NCI-H460 (cell line): ENCODE measurements around the gene USPL1. TPM values are rescaled to one million over a fixed set of nuclear protein-coding genes. Genes with fewer than 3 reads are reported as not detected.
"Not testable (repeated sequence)": the region's sequence is repeated elsewhere in the genome, so short reads cannot be mapped to it uniquely, and the experiment has no call there.

Experiments
- DNase-seq: peaks from one replicate; pipeline ENCODE4 v3.0.0-alpha.2; 2016; ENCODE audit warnings: low read depth; ENCODE audit errors: extremely low read depth
- total RNA-seq: library from RNA; depleted of rRNA; stranded (reverse); fragments of >200 nt; shearing (Covaris generic); gene quantifications from 2 replicates; pipeline ENCODE4 v1.2.3, GENCODE V29; 2014

USPL1 gene
- total RNA-seq, 1 experiment from 2014 or later = 13.0 TPM

- no peak for DNase-seq
These were observed 1.7 kb upstream of the USPL1 start for GRCh38 chr13:30615866-30616541.

- peak; percentile 75 for DNase-seq
These were observed 799 bp upstream of the USPL1 start for GRCh38 chr13:30616927-30617314.

DNA sequence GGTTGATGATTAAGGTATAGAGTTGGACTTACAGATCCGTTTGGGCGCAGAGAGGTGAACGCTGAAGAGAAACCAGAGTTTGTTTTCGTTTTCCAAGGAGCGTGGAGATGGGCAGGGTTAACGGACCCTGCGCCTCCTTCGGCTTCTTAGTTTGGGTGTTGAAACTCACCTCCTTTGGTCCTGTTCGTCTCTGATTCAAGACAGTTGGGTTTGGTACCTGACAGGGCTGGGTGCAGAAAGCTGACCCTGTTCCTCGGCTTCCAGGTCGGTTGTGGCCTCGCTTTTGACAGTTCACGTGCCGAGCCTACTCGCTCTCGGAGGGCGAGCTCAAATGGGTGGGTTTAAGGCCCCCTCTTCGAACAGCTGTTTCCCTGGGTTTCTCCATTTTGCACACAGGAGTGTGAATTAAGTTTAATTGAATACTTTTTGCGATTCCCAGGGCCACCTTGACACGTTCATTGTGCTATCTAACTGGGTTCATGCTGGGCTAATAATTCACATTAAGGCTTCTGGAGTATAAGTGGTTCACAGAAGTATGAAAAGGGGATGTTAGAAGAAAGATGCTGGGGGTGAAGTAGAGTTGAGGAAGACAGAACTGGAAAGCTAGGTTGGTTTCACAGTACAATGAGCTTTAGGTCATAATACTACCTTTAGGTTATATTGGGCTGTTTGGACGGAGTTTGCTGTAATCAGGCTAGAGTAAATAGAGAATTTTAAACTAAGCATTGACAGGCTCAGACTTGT is 638 bp downstream of the USPL1 start:
- no peak for DNase-seq

DNA sequence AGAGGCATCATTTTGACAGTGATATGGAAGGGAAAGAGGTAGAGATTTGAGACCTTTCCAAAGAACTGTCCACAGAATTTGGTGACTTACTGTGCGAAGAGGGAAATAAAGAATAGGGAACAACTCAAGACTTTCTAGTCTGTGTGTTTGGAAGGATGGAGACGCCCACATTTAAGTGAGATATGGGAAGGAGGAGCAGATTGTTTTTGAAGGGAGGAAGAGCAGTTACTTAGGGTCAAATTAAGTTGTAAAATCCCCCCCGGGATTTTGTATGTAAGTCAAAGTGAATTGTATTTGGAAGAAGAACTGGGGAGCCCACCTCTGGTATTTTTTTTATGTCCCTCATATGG is 1.2 kb downstream of the USPL1 start:
- DNase-seq = no peak

DNA sequence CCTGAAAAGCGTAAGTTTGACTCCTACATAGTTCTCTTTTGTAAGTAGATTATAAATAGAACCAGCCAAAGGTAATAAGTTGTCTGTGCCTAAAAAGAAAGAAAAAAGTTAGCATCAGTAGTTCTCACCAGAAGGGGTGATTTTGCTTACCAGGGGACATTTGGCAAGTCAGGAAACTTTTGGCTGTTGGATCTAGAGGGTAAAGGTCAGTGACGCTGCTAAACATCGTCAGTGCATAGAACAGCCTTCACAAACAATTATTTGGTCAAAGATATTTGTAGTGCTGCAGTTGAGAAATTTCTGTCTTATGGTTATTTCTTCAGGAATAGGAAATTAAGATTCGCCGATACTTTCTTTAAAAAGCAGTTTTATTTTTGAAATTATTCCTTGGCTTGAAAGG is 2.0 kb downstream of the USPL1 start:
- DNase-seq = no peak

- DNase-seq = no peak
These were observed 3.2 kb downstream of the USPL1 start for GRCh38 chr13:30620941-30621340.

- DNase-seq = no peak
These were observed 4.8 kb downstream of the USPL1 start for GRCh38 chr13:30622551-30622950.

DNA sequence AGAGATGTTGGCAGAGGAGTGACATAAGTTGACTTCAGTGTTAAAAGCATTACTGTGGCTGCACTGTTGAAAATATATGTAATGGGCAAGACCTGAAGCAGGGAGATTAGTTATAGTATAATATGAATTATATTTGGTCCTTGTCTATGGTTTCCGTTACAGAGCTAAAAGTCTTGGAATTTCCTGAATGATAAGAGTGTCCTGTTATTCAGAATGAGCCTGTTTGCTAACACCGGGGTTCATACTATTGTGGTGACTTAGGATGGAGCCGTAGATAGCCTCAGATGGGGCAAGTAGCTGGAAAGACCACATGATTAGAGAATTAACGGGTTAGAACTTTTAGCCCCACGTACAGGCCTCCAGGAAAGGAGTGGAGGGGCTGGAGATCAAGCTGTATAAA is 5.7 kb downstream of the USPL1 start:
- no peak for DNase-seq

GRCh38 chr13:30624630-30625029 is 6.9 kb downstream of the USPL1 start:
- no peak for DNase-seq

GRCh38 chr13:30629527-30629926 is 11.8 kb downstream of the USPL1 start:
- DNase-seq = no peak

GRCh38 chr13:30633861-30634260 is 16.1 kb downstream of the USPL1 start:
- DNase-seq = no peak

GRCh38 chr13:30634838-30635237 is 17.1 kb downstream of the USPL1 start:
- no peak for DNase-seq

DNA sequence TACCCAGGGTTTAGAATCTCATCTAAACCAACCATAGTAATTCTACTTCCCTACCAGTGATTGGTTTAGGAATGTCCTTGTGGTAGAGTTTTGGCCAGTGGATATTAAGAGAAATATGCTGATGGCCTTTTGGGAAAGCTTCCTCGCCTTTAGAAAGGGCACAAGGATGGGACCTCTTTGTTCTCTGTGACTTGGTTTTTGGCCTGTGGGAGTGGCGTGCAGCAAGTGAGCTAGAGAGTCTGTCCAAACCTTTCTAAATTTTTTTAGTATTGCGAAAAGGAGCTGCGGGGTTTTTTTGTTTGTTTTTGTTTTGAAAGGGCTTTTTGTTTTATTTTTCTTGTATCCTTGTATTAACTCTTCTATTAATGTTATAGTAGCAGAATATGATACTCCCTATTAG is 20.6 kb downstream of the USPL1 start:
- DNase-seq = no peak

DNA sequence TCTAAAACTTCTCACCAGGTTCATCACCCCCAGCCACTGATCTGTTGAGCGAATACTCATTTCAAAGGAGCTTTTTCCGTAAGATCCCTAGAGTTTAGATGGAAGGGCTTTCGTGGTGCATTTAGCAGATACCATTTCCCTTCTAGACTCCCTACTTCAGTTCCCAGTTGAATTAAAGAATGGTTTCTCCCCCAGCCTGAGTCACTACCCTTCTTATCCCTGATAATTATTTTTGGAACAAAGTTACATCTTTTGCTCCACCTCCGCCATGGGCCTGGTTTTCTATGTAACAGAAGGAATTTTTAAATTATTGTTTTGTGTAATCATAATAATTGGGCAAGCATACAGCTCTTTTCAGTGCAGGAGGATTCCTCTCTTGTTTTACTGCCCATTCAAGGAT is 22.0 kb downstream of the USPL1 start:
- DNase-seq = no peak

DNA sequence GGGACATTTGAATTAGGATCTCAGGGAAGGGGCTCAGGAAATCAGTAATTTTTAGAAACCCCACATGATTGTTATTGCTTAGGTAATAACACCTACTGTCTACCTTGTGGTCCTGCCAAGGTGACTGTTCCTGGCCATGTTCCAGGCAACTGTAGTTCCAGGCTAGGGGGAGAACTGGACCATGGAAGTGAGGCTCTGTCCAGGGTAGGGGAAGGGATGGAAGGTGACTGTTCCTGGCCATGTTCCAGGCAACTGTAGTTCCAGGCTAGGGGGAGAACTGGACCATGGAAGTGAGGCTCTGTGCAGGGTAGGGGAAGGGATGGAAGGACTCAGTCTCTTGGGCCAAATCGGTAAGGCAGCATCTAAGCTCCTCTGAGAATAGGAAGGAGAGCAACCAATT is 23.5 kb downstream of the USPL1 start:
- DNase-seq = not testable (repeated sequence)

GRCh38 chr13:30645629-30646028 is 27.9 kb downstream of the USPL1 start:
- no peak for DNase-seq

DNA sequence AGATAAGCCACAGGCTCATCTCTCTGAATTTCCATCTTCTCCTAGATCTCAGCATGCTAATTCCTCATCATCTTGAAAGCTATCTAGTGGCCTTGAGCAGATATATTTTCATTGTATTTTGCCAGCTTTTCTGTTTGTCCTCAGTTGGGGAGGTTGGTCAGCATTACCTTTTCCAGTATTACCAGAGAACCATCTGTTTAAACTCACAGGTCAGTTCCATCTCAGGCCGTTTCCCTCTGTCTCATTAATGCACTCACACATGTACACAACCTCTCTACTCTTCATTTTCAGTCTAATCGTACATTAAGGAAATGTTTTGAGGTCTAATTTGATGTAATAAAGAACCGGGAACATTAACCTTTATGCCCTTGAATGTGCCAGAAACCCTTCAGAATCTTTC is 29.7 kb downstream of the USPL1 start:
- DNase-seq = no peak

DNA sequence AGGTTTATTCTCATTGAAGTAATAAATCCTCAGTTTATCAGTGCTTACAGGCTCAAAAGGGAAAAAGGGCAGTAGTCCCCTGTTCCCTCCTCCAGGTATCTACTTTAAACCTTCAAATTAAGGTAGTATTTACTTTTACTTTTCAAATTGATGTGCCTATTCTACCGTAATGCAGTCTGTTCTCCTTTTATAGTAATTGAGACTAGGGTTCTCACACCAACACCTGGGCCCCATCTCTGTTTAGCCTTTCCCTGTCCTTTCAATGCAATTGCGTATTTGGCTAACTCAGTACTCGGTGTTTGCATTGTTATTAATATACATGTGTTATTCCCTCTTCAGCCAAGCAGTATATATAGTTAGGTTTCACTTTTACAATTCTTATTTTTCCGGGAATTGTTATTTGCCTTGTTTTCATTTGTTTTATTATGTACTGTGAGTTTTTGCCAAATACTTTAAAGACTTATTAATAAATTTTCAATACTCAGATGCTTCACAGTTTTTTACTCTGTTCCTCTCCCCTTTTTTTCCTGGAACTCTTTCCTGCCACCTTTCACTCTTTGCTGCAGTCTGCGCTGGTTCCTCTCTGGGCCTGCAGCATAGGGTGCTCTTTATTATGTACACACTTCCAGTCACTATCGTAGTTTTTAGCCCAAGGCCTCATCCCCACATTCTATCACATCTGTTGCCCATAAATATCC is 30.3 kb downstream of the USPL1 start:
- DNase-seq = no peak

GRCh38 chr13:30648522-30649012 is 30.8 kb downstream of the USPL1 start:
- DNase-seq = no peak

- DNase-seq = not testable (repeated sequence)
These were observed 33.9 kb downstream of the USPL1 start for GRCh38 chr13:30651648-30652047.

DNA sequence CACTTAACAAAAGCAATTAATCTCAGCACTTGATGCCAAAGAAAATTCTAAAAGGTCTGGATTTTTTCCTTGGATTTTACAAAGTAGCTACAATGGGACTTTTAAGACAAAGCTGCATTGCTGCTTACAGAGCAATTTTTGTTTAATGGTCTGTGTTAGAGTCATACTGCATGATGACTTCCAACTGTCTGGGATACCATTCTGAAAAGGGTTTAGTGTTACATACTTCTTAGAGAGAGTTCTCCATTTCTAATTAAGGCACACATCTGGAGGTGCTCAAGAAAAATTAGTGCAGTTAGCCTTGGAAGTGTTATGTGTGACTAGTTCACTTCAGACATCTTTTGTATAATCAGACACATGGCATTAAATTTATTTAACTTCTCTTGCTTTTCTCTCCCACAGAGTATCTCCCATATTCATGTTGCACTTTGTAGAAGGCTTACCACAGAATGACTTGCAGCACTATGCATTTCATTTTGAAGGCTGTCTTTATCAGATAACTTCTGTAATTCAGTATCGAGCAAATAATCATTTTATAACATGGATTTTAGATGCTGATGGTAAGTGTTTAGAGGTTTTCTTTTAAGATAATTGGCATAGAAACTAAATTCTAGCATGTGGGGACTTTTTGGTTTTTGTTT is 35.1 kb downstream of the USPL1 start:
- no peak for DNase-seq
